ENCODE measurements around the gene ZNF536. TPM values are rescaled to one million over a fixed set of nuclear protein-coding genes. Genes with fewer than 3 reads are reported as not detected.
"Not testable (repeated sequence)": the region's sequence is repeated elsewhere in the genome, so short reads cannot be mapped to it uniquely, and the experiment has no call there.

The ZNF536 gene
- total and polyA plus RNA-seq, 7 donors = under 0.01 to 8.9 (median 3.8) TPM

DNA sequence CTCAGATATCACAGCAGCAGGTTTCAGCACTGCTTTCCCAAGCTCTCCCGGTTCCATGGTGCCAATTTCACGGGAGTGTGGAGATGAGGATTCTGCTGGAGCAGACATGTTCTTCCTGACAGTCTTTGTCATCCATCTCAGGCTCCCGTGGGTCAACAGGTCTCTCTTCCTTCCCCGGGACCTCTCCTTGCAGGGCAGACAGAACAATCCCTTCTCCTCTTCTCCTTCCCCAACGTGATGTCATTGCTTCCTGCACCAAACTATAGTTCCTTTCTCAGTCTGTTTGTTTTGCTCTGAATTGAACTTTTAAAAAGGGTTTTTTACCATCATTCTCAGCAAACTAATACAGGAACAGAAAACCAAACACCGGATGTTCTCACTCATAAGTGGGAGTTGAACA lies 107.9 kb downstream of the ZNF536 start:
- 33 to 43% methylated on average over 6 of the region's 6 CpGs for WGBS, 2 donors
- intact Hi-C loops (cut with DNase I) = no loop called here
- Histone ChIP-seq H3K36me3 (no peaks in the 10 kb centered on the region), H3K9me3 (no peaks in the 10 kb centered on the region), H3K4me1 (no peaks in the 10 kb centered on the region), H3K27ac (no peak overlapping the region), H3K27me3 (no peaks in the 10 kb centered on the region), H3K4me3 (no peak overlapping the region)
- no peak for DNase-seq
- TF ChIP-seq POLR2A (IDR thresholded peaks at IDR 0.05) = no peak
- TF ChIP-seq POLR2AphosphoS5 (IDR thresholded peaks at IDR 0.05) = no peak

DNA sequence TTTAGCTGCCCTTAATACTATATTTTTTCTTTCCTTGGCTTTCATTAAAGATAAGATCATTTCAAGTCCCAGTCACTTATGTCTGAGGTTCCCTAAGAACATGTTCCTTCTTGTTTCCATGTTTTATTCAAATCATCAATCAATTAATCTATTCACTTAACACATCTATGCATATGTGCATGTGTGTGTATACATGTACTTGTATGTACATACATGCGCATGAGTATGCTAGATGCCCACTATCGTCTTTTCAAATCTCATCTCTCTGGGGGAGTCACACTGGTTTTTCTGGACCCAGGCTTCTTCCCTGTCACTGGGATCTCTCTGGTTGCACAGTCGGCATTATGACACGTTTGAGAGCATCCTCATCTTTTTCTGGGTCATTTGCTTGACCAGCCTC lies 108.9 kb downstream of the ZNF536 start:
- Histone ChIP-seq H3K4me3 (no peak overlapping the region), H3K27me3 (no peaks in the 10 kb centered on the region), H3K4me1 (no peaks in the 10 kb centered on the region), H3K36me3 (no peaks in the 10 kb centered on the region), H3K27ac (no peak overlapping the region), H3K9me3 (no peaks in the 10 kb centered on the region)
- 80 to 89% methylated on average over 4 of the region's 4 CpGs for WGBS, 2 donors
- DNase-seq = no peak
- TF ChIP-seq POLR2A (IDR thresholded peaks at IDR 0.05) = no peak
- no peak for TF ChIP-seq POLR2AphosphoS5 (IDR thresholded peaks at IDR 0.05)
- TF ChIP-seq EP300 (IDR thresholded peaks at IDR 0.05) = no peak
- TF ChIP-seq, protein P1, sequence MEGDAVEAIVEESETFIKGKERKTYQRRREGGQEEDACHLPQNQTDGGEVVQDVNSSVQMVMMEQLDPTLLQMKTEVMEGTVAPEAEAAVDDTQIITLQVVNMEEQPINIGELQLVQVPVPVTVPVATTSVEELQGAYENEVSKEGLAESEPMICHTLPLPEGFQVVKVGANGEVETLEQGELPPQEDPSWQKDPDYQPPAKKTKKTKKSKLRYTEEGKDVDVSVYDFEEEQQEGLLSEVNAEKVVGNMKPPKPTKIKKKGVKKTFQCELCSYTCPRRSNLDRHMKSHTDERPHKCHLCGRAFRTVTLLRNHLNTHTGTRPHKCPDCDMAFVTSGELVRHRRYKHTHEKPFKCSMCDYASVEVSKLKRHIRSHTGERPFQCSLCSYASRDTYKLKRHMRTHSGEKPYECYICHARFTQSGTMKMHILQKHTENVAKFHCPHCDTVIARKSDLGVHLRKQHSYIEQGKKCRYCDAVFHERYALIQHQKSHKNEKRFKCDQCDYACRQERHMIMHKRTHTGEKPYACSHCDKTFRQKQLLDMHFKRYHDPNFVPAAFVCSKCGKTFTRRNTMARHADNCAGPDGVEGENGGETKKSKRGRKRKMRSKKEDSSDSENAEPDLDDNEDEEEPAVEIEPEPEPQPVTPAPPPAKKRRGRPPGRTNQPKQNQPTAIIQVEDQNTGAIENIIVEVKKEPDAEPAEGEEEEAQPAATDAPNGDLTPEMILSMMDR (IDR thresholded peaks at IDR 0.05) = no peak
- intact Hi-C loops (cut with DNase I) = no loop called here

DNA sequence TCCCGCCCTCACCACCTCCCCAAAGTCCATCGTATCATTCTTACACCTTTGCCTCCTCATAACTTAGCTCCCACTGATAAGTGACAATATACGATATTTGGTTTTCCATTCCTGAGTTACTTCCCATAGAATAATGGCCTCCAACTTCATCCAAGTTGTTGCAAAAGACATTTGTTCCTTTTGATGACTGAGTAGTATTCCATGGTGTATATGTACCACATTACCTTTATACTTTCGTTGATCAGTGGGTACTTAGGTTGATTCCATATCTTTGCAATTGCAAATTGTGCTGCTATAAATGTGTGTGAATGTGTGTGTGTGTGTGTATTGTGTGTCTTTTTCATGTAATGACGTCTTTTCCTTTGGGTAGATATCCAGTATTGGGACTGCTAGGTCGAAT lies 109.6 kb downstream of the ZNF536 start:
- H3K36me3 ChIP-seq = no peaks in the 10 kb centered on the region

DNA sequence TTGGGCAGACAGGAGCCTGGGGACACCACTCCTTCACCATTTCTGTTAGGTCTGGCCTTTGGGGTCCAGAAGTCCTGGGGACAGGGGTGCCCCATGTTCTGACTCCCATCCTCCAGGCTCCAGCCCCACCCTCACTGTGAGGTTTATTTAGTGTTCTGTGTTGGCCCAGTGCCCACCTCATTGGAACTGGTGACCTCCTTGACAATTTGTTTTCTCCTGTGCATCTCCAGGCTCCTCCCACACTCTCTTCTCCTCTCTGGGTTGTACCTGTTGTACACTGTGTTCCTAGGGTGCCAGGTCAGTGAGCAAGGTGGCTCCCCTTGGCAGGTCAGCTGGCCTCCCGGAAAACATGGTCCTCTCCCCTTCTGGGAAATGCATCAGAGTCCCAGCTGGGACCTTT lies 110.8 kb downstream of the ZNF536 start:
- TF ChIP-seq POLR2A (IDR thresholded peaks at IDR 0.05) (no peak), POLR2AphosphoS5 (IDR thresholded peaks at IDR 0.05) (no peak), EP300 (IDR thresholded peaks at IDR 0.05) (no peak)
- TF ChIP-seq, protein P1 (IDR thresholded peaks at IDR 0.05) = no peak
- Histone ChIP-seq H3K27ac (no peak overlapping the region), H3K27me3 (no peaks in the 10 kb centered on the region), H3K4me1 (no peaks in the 10 kb centered on the region), H3K36me3 (no peaks in the 10 kb centered on the region), H3K4me3 (no peak overlapping the region), H3K9me3 (no peaks in the 10 kb centered on the region)
- DNase-seq = no peak
- WGBS, 2 donors = 84 to 86% methylated on average over 1 of the region's 1 CpG
- intact Hi-C loops (cut with DNase I) = no loop called here

More for the DNA sequence above, 109.6 kb downstream of the ZNF536 start:
- no peaks in the 10 kb centered on the region for H3K4me1 ChIP-seq
- DNase-seq = no peak
- intact Hi-C loops (cut with DNase I) = no loop called here
- H3K27ac ChIP-seq = no peak overlapping the region
- H3K4me3 ChIP-seq = no peak overlapping the region
- WGBS, 2 donors = 82 to 90% methylated on average over 6 of the region's 6 CpGs
- no peaks in the 10 kb centered on the region for H3K27me3 ChIP-seq
- H3K9me3 ChIP-seq = no peaks in the 10 kb centered on the region
- no peak for TF ChIP-seq EP300 (IDR thresholded peaks at IDR 0.05)
- no peak for TF ChIP-seq POLR2AphosphoS5 (IDR thresholded peaks at IDR 0.05)
- TF ChIP-seq, protein P1 (IDR thresholded peaks at IDR 0.05) = no peak
- no peak for TF ChIP-seq POLR2A (IDR thresholded peaks at IDR 0.05)

DNA sequence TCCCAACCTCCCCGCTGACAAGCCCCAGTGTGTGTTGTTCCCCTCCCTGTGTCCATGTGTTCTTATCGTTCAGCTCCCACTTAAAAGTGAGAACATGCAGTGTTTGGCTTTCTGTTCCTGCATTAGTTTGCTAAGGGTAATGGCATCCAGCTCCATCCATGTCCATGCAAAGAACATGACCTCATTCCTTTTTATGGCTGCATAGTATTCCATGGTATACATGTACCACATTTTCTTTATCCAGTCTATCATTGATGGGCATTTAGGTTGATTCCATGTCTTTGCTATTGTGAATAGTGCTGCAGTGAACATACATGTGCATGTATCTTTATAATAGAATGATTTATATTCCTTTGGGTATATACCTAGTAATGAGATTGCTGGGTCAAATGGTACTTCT lies 114.1 kb downstream of the ZNF536 start:
- H3K27ac ChIP-seq; intact Hi-C loops (cut with DNase I); H3K4me3 ChIP-seq; H3K9me3 ChIP-seq; DNase-seq; H3K36me3 ChIP-seq; H3K27me3 ChIP-seq; H3K4me1 ChIP-seq: not testable (repeated sequence)
- WGBS, 2 donors = 90 to 94% methylated on average over 2 of the region's 2 CpGs

DNA sequence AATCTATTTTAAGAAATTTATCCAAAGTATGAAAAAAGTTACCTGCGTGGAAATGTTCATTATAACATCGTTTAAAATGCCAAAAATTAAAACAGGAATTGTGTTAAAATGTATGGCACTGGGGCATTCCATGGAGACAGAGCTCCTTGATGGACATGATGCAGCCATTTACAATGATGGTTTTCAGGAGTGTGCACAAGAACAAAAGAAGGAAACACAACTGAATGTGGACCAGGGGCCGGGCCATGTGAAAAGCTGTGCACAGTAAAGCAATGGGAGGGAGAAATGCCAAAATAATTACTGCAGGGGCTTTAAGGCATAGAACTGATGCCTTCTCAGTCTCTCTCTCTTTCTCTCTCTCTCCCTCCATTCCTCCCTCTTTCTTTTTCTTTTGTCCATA lies 115.0 kb downstream of the ZNF536 start:
- DNase-seq = no peak
- no peaks in the 10 kb centered on the region for H3K9me3 ChIP-seq
- no peak for TF ChIP-seq POLR2A (IDR thresholded peaks at IDR 0.05)
- TF ChIP-seq, protein P1 (IDR thresholded peaks at IDR 0.05) = no peak
- no peak for TF ChIP-seq POLR2AphosphoS5 (IDR thresholded peaks at IDR 0.05)
- no peak for TF ChIP-seq EP300 (IDR thresholded peaks at IDR 0.05)
- H3K4me3 ChIP-seq = no peak overlapping the region
- intact Hi-C loops (cut with DNase I) = no loop called here
- peaks cover 0 to under 1% (median 0%) of the 10 kb centered on the region in 3 donors for H3K27me3 ChIP-seq
- 77 to 78% methylated on average over 3 of the region's 3 CpGs for WGBS, 2 donors
- H3K36me3 ChIP-seq = no peaks in the 10 kb centered on the region
- H3K27ac ChIP-seq = no peak overlapping the region
- no peaks in the 10 kb centered on the region for H3K4me1 ChIP-seq

All from sigmoid colon (tissue), 7 donors.